Measurements from ENCODE around the gene TPPP. TPM values are rescaled to one million over a fixed set of nuclear protein-coding genes. Genes with fewer than 3 reads are reported as not detected.

Gene TPPP
- total and polyA plus RNA-seq, 2 donors (not counting 1 experiment from before 2014, with no cell fraction given), result 0.06 TPM; not detected in 1

DNA sequence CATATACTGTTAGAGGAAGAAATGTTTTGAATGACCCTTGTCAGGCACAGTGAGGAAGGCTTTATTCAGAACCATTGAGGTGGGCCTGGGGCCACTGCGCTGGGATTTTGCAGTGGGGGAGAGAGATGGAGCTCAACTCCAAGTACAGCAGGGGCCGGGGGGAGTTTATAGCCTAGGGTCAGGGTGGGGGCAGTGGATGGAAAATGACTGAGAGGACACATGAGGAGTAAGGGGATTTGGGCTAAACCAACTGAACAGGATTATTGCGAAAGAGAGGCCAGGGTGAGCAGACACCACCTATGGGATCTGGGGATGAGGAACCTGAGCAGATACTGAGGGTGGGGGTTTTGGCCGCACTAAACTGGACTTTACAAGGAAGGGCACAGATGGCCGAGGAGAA lies 74.7 kb downstream of the TPPP start:
- Mint-ChIP-seq H3K9me3 (ENCODE audit: insufficient read depth) (no peaks in the 10 kb centered on the region), H3K4me1 (peaks cover 8% of the 10 kb centered on the region), H3K4me3 (no peak overlapping the region), H3K27me3 (no peaks in the 10 kb centered on the region), H3K27ac (no peak overlapping the region)
- Histone ChIP-seq H3K36me3 (replicated peaks in 1 of 2; ENCODE audit: control extremely low read depth in 1 of 2, control insufficient read depth in 1 of 2, extremely low read depth in 1 of 2, insufficient read depth in 2 of 2, low read length in 1 of 2) (peaks cover 0 to 20% of the 10 kb centered on the region in 2 experiments), H3K4me1 (ENCODE audit: control insufficient read depth in 2 of 2, insufficient read depth in 2 of 2, low read length in 2 of 2) (no peaks in the 10 kb centered on the region), H2AFZ (ENCODE audit: insufficient read depth, low read depth, low read length, poor library complexity, severe bottlenecking) (no peak overlapping the region), H3K4me2 (replicated peaks; ENCODE audit: low read depth, low read length, poor library complexity, severe bottlenecking) (no peak overlapping the region), H3K4me3 (ENCODE audit: control extremely low read depth in 1 of 5, extremely low read depth in 1 of 5, insufficient read depth in 1 of 5, low read depth in 2 of 5, low read length in 4 of 5) (no peak overlapping the region), H4K20me1 (ENCODE audit: control insufficient read depth, insufficient read depth, low read length, poor library complexity, severe bottlenecking) (no peaks in the 10 kb centered on the region), H3K9ac (ENCODE audit: low read length) (no peak overlapping the region), H3K27me3 (replicated peaks in 1 of 4; ENCODE audit: control extremely low read depth in 1 of 4, control insufficient read depth in 3 of 4, insufficient read depth in 4 of 4, low read length in 3 of 4) (no peaks in the 10 kb centered on the region), H3K27ac (ENCODE audit: low read length in 2 of 2) (no peak overlapping the region), H3K79me2 (ENCODE audit: control insufficient read depth, insufficient read depth, low read length) (peaks cover 40% of the 10 kb centered on the region), H3K9me3 (ENCODE audit: control extremely low read depth in 1 of 3, control insufficient read depth in 2 of 3, insufficient read depth in 1 of 3, low read length in 2 of 3) (no peaks in the 10 kb centered on the region)
- no peak for DNase-seq
- 100% methylated on average over 3 of the region's 5 CpGs for WGBS (ENCODE audit: insufficient coverage)
- TF ChIP-seq EZH2 (IDR thresholded peaks at IDR 0.05; ENCODE audit: borderline replicate concordance, insufficient read depth, low read depth, low read length, poor library complexity, severe bottlenecking), result no peak
- ChIA-PET CTCF (interaction anchor here (0.5 kb wide), 1 partner anchor 34 kb away, joined by 3 read pairs; no protein-coding TSS in a partner anchor), POLR2A (no interaction called here)
- no peak for ATAC-seq (ENCODE audit: low read depth)
- intact Hi-C loops (cut with micrococcal nuclease), result loop anchor here (10.0 kb wide), 1 partner anchor 174 kb away; the partner anchor contains the start of gene EXOC3

DNA sequence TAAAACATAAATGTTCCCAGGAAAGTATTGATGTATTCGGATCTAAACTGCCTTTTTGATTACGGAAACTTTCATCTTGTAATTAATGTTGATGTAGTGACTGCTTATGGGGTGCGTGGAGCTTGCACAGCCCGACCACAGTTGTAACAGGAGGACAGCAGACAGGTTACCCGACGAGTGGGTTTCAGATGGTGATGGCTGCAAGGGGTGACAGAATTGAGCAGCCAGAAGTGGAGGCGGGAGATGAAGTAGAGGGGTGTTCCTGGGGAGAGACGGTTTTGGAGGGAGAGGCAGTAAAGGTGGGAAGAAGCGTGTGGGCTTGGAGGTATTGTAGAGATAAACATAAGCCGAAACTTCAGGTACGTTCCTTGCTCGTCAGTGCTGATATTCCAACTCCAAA lies 75.3 kb downstream of the TPPP start:
- Histone ChIP-seq H3K36me3 (replicated peaks in 1 of 2; ENCODE audit: control extremely low read depth in 1 of 2, control insufficient read depth in 1 of 2, extremely low read depth in 1 of 2, insufficient read depth in 2 of 2, low read length in 1 of 2) (peaks cover 0 to 20% of the 10 kb centered on the region in 2 experiments), H3K4me3 (ENCODE audit: control extremely low read depth in 1 of 5, extremely low read depth in 1 of 5, insufficient read depth in 1 of 5, low read depth in 2 of 5, low read length in 4 of 5) (no peak overlapping the region), H3K27ac (ENCODE audit: low read length in 2 of 2) (no peak overlapping the region), H3K27me3 (replicated peaks in 1 of 4; ENCODE audit: control extremely low read depth in 1 of 4, control insufficient read depth in 3 of 4, insufficient read depth in 4 of 4, low read length in 3 of 4) (no peaks in the 10 kb centered on the region), H2AFZ (ENCODE audit: insufficient read depth, low read depth, low read length, poor library complexity, severe bottlenecking) (no peak overlapping the region), H3K9ac (ENCODE audit: low read length) (no peak overlapping the region), H3K4me2 (replicated peaks; ENCODE audit: low read depth, low read length, poor library complexity, severe bottlenecking) (no peak overlapping the region), H4K20me1 (ENCODE audit: control insufficient read depth, insufficient read depth, low read length, poor library complexity, severe bottlenecking) (no peaks in the 10 kb centered on the region), H3K9me3 (ENCODE audit: control extremely low read depth in 1 of 3, control insufficient read depth in 2 of 3, insufficient read depth in 1 of 3, low read length in 2 of 3) (no peaks in the 10 kb centered on the region), H3K79me2 (ENCODE audit: control insufficient read depth, insufficient read depth, low read length) (peaks cover 46% of the 10 kb centered on the region), H3K4me1 (ENCODE audit: control insufficient read depth in 2 of 2, insufficient read depth in 2 of 2, low read length in 2 of 2) (peaks cover 3% of the 10 kb centered on the region in 2 donors)
- ChIA-PET CTCF (interaction anchor here (0.5 kb wide), 1 partner anchor 34 kb away, joined by 3 read pairs; no protein-coding TSS in a partner anchor), POLR2A (no interaction called here)
- Mint-ChIP-seq H3K4me3 (no peak overlapping the region), H3K4me1 (peaks cover 11% of the 10 kb centered on the region), H3K27me3 (no peaks in the 10 kb centered on the region), H3K27ac (no peak overlapping the region), H3K9me3 (ENCODE audit: insufficient read depth) (no peaks in the 10 kb centered on the region)
- ATAC-seq (ENCODE audit: low read depth) (no peak), DNase-seq (no peak)
- TF ChIP-seq, protein P1, sequence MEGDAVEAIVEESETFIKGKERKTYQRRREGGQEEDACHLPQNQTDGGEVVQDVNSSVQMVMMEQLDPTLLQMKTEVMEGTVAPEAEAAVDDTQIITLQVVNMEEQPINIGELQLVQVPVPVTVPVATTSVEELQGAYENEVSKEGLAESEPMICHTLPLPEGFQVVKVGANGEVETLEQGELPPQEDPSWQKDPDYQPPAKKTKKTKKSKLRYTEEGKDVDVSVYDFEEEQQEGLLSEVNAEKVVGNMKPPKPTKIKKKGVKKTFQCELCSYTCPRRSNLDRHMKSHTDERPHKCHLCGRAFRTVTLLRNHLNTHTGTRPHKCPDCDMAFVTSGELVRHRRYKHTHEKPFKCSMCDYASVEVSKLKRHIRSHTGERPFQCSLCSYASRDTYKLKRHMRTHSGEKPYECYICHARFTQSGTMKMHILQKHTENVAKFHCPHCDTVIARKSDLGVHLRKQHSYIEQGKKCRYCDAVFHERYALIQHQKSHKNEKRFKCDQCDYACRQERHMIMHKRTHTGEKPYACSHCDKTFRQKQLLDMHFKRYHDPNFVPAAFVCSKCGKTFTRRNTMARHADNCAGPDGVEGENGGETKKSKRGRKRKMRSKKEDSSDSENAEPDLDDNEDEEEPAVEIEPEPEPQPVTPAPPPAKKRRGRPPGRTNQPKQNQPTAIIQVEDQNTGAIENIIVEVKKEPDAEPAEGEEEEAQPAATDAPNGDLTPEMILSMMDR (IDR thresholded peaks at IDR 0.05), result no peak
- no peak for TF ChIP-seq EZH2 (IDR thresholded peaks at IDR 0.05; ENCODE audit: borderline replicate concordance, insufficient read depth, low read depth, low read length, poor library complexity, severe bottlenecking)
- 98% methylated on average over 12 of the region's 12 CpGs for WGBS (ENCODE audit: insufficient coverage)
- intact Hi-C loops (cut with micrococcal nuclease), result loop anchor here (10.0 kb wide), 1 partner anchor 173 kb away; the partner anchor contains the start of gene EXOC3

Measured in B cell (primary cell).